ENCODE results near the gene EFCAB9.
"Not testable (repeated sequence)": the region's sequence is repeated elsewhere in the genome, so short reads cannot be mapped to it uniquely, and the experiment has no call there.

The EFCAB9 gene

DNA sequence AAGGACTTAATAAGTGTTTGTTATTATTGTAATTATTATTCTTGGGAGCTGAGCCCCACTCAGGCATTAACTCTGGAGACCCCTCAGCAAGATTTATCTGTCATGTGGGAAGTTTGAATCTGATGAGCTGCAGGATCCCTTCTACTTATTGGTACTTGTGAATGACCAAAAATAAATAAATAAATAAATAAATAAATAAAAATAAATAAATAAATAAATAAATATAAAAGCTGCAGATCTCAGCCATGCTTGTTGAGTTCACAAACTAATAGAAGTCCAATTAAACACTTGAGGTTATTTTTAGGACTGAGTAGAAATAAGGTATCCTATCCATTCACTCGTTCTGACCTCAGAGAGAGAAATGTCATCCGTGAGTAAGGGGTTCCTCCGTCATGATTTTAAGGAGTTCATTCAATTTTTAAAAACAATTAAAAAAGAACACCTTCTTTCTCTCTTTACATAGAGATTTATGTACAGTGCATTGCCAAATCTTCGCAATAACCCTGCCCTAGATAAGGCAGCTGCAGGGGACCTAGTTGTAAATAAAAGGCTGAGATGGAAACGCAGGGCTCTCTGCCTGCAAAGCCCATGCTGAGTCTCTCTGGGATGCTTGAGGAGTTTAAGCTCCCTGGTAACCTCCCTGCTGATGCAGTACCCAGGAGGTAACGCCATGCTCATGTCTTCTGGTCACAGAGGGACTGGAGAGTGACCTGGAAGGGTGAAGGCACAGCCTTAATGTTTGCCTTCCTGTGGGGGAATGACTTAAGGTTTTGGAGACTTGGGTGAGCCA lies 1.2 kb downstream of the EFCAB9 start:
- H3K4me3 ChIP-seq (ENCODE audit: control insufficient read depth, low read depth, low read length) = no peak overlapping the region
- TF ChIP-seq, protein P1, sequence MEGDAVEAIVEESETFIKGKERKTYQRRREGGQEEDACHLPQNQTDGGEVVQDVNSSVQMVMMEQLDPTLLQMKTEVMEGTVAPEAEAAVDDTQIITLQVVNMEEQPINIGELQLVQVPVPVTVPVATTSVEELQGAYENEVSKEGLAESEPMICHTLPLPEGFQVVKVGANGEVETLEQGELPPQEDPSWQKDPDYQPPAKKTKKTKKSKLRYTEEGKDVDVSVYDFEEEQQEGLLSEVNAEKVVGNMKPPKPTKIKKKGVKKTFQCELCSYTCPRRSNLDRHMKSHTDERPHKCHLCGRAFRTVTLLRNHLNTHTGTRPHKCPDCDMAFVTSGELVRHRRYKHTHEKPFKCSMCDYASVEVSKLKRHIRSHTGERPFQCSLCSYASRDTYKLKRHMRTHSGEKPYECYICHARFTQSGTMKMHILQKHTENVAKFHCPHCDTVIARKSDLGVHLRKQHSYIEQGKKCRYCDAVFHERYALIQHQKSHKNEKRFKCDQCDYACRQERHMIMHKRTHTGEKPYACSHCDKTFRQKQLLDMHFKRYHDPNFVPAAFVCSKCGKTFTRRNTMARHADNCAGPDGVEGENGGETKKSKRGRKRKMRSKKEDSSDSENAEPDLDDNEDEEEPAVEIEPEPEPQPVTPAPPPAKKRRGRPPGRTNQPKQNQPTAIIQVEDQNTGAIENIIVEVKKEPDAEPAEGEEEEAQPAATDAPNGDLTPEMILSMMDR (IDR thresholded peaks at IDR 0.05; ENCODE audit: control insufficient read depth, insufficient read depth, low read depth, low read length, missing control alignments) = no peak
- DNase-seq (ENCODE audit: low read depth) = no peak

DNA sequence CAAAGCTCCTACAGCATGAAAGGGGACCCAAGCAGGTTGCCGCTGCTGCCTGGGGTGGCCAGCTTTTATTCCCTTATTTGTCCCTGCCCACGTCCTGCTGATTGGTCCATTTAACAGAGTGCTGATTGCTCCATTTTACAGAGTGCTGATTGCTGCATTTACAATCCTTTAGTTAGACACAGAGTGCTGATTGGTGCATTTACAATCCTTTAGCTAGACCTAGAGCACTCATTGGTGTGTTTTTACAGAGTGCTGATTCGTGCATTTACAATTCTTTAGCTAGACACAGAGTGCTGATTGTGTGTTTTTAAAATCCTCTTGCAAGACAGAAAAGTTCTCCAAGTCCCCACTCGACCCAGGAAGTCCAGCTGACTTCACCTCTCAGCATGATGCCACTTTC lies 3.8 kb downstream of the EFCAB9 start:
- not testable (repeated sequence) for DNase-seq (ENCODE audit: low read depth); H3K4me3 ChIP-seq (ENCODE audit: control insufficient read depth, low read depth, low read length)

DNA sequence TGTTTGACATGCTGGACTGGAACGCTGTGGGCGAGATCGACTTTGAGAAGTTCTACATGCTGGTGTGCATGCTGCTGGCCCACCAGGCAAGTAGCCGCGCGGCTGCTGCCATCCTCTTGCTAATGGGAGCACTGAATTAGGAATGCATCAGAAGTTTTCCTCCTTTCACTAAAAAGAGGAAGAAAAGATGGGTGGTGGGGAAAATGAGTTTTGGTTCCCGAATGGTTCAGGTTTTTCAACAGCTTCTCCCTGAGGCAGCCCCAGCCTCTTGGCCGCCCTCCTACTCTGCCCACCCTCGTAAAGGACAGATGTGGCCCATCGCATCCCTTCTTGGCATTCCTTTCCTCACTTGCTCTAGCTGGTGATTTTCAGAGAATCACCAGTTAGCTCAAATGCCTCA lies 5.5 kb downstream of the EFCAB9 start:
- TF ChIP-seq, protein P1 (IDR thresholded peaks at IDR 0.05; ENCODE audit: control insufficient read depth, insufficient read depth, low read depth, low read length, missing control alignments) = no peak
- no peak for DNase-seq (ENCODE audit: low read depth)

DNA sequence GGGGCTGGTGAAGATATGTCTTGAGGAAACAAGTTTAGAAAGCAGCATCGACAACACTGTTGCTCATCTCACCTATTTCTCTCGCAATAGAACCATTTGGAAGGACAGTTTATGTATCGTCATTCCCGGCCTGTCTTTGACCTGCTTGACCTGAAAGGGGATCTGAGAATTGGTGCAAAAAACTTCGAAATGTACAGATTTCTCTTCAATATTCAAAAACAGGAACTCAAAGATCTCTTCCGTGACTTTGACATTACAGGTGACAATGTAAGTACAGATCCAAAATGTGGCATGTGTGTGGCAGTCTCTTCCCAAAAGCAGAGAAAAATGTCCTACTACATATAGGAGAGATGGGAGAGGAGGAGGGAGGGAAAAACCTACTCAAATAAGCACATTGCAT lies 6.5 kb downstream of the EFCAB9 start:
- no peak for DNase-seq (ENCODE audit: low read depth)
- H3K4me3 ChIP-seq (ENCODE audit: control insufficient read depth, low read depth, low read length) = no peak overlapping the region
- TF ChIP-seq, protein P1 (IDR thresholded peaks at IDR 0.05; ENCODE audit: control insufficient read depth, insufficient read depth, low read depth, low read length, missing control alignments) = no peak

More for the DNA sequence above, 5.5 kb downstream of the EFCAB9 start:
- H3K4me3 ChIP-seq (ENCODE audit: control insufficient read depth, low read depth, low read length) = no peak overlapping the region

DNA sequence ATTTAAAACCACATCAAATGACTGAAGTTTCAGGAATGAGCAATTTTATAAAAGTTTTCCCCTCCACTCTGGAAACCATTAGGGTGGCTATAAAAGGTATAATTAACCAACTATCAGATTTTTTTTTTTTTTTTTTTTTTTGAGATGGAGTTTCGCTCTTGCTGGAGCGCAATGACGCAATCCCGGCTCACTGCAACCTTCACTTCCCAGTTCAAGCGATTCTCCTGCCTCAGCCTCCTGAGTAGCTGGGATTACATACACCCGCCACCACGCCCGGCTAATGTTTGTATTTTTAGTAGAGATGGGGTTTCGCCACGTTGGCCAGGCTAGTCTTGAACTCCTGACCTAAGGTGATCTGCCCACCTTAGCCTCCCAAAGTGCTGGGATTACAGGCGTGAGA lies 12.0 kb downstream of the EFCAB9 start:
- H3K4me3 ChIP-seq (ENCODE audit: control insufficient read depth, low read depth, low read length); DNase-seq (ENCODE audit: low read depth): not testable (repeated sequence)

DNA sequence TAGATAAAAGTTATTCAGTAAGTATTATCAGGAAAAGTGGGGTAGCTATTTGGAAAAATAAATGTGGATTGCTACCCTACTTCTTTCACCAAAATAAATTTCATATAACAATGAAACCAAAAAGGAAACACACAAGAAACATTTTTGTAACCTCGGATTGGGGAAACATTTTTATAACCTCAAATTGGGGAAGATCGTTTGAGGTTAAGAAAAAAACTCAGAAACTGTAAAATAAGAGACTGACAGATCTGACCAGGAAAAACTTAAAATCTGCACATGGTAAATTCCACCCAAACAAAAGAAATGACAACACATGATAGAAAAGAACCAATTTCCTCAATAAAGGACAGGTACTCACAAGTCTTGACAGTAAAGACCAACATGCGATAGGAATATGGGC lies 13.5 kb downstream of the EFCAB9 start:
- TF ChIP-seq, protein P1 (IDR thresholded peaks at IDR 0.05; ENCODE audit: control insufficient read depth, insufficient read depth, low read depth, low read length, missing control alignments) = no peak

DNA sequence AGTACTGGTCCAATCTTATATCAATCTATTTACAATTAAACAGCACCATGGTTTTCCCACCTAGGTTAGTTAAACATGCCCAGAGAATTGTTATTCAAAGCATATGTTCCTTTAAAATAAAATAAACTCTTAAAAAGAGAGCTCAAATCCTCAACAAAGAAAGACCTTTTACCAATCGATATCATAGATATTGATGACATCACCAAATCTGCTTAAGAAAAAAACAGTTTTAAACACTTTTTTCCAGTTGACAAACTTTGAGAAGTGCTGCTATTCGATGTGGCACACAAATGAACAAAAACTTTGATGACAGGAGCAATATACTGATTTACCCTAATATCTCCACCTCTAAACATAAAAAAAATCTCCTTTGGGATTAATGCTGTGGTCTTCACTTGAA lies 15.7 kb downstream of the EFCAB9 start:
- TF ChIP-seq, protein P1 (IDR thresholded peaks at IDR 0.05; ENCODE audit: control insufficient read depth, insufficient read depth, low read depth, low read length, missing control alignments) = no peak
- DNase-seq (ENCODE audit: low read depth) = no peak
- no peak overlapping the region for H3K4me3 ChIP-seq (ENCODE audit: control insufficient read depth, low read depth, low read length)

More for the DNA sequence above, 13.5 kb downstream of the EFCAB9 start:
- DNase-seq (ENCODE audit: low read depth) = no peak
- no peak overlapping the region for H3K4me3 ChIP-seq (ENCODE audit: control insufficient read depth, low read depth, low read length)

DNA sequence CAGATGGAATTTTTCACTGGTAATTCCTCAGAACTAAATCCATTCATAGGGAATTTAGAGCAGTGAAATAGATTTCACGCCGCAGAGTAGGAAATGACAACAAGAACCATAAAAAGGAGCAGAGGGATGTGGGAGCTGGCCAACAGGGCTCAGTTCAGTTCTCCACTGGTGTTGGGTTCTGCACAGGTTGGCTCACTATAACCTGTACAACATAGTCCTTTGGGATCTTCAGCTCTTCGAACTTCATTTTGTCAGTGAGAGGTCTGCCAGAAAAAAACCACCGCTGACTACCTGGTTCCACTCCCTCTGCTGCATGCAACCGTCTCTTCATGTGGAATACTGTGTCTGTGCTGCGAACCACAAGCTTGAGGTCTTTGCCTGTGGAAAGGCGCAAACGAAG lies 17.7 kb downstream of the EFCAB9 start:
- H3K4me3 ChIP-seq (ENCODE audit: control insufficient read depth, low read depth, low read length) = no peak overlapping the region
- DNase-seq (ENCODE audit: low read depth) = no peak
- TF ChIP-seq, protein P1 (IDR thresholded peaks at IDR 0.05; ENCODE audit: control insufficient read depth, insufficient read depth, low read depth, low read length, missing control alignments) = no peak

Measured in AG09309 (cell line).